Measurements from ENCODE around the gene MAN2B2.

- no peak for TF ChIP-seq CTCF (IDR thresholded peaks at IDR 0.05; ENCODE audit: low read length)
- no peak for TF ChIP-seq EZH2 (optimal IDR thresholded peaks at IDR 0.05; ENCODE audit: low read depth, low read length)
- no peak for TF ChIP-seq EZH2phosphoT487 (IDR thresholded peaks at IDR 0.05; ENCODE audit: low read length)
Observed at GRCh38 chr4:6614701-6615230, 39.8 kb downstream of the MAN2B2 start.

Data from MM.1S (cell line).